WI38 (cell line): ENCODE measurements around the gene ADAMTS6.
A peak's percentile ranks its signal among the peaks of the same experiment; 100 is the strongest.

ENCODE experiments used
- H3K4me3 ChIP-seq: 2 replicates; pipeline ENCODE4 v1.5.1; 2011; ENCODE audit warnings: low read depth, mild to moderate bottlenecking, control low read depth, low read length
- CTCF ChIP-seq: IDR thresholded peaks from 2 replicates; pipeline ENCODE4 v1.5.1; 2012; ENCODE audit warnings: low read depth, mild to moderate bottlenecking, control low read depth, low read length

ADAMTS6 gene

GRCh38 chr5:65126542-65127069, 355.1 kb downstream of the ADAMTS6 start:
- no peak overlapping the region for H3K4me3 ChIP-seq
- TF ChIP-seq CTCF = no peak

GRCh38 chr5:65125591-65126541, 355.9 kb downstream of the ADAMTS6 start:
- peak overlapping the region; percentile 8; the same call in 1 of the 2 replicates for H3K4me3 ChIP-seq
- TF ChIP-seq CTCF = no peak

- TF ChIP-seq CTCF = no peak
- no peak overlapping the region for H3K4me3 ChIP-seq
Measured at GRCh38 chr5:65121880-65122436, 359.8 kb downstream of the ADAMTS6 start.

- no peak overlapping the region for H3K4me3 ChIP-seq
- no peak for TF ChIP-seq CTCF
Measured at GRCh38 chr5:65120371-65120967, 361.3 kb downstream of the ADAMTS6 start.

GRCh38 chr5:65117525-65117924, 364.2 kb downstream of the ADAMTS6 start:
- no peak overlapping the region for H3K4me3 ChIP-seq
- no peak for TF ChIP-seq CTCF

- no peak overlapping the region for H3K4me3 ChIP-seq
- TF ChIP-seq CTCF = no peak
Measured at GRCh38 chr5:65113771-65114170, 367.9 kb downstream of the ADAMTS6 start.
